WTC11 (cell line): ENCODE data around the gene TENT4B. TPM values are rescaled to one million over a fixed set of nuclear protein-coding genes. Genes with fewer than 3 reads are reported as not detected.

Experiments used
- ATAC-seq: fragments of 200-7000 bp; cut with Tn5 transposase; 2 replicates; pipeline ENCODE4 v1.10.0; 2021; ENCODE audit warnings: mild to moderate bottlenecking, moderate library complexity
- CTCF ChIA-PET: fragments of 300-600 bp; sonication (Branson Sonifier 250); formaldehyde crosslinking; loops from one replicate; lab custom pipeline; 2021; ENCODE audit warnings: antibody characterized with exemption; lab: Charles Lee
- POLR2A ChIA-PET: fragments of 350-600 bp; sonication (Branson Sonifier 250); formaldehyde crosslinking; loops from one replicate; lab custom pipeline; 2021; ENCODE audit warnings: antibody characterized with exemption; lab: Charles Lee
- DNase-seq: peaks from one replicate; pipeline ENCODE4 v3.0.0; 2021; ENCODE audit warnings: low spot score
- H3K27ac Mint-ChIP-seq: 2 replicates; pipeline ENCODE4 v1.8.0; 2021; ENCODE audit warnings: mixed read lengths
- H3K27me3 Mint-ChIP-seq: 2 replicates; pipeline ENCODE4 v1.8.0; 2021; ENCODE audit warnings: low read depth, mild to moderate bottlenecking, moderate library complexity, mixed read lengths
- H3K36me3 Mint-ChIP-seq: 2 replicates; pipeline ENCODE4 v1.8.0; 2021; ENCODE audit warnings: mixed read lengths
- H3K4me1 Mint-ChIP-seq: 2 replicates; pipeline ENCODE4 v1.8.0; 2022; ENCODE audit warnings: mixed read lengths
- H3K4me3 Mint-ChIP-seq: 2 replicates; pipeline ENCODE4 v1.8.0; 2021; ENCODE audit warnings: mild to moderate bottlenecking, moderate library complexity, mixed read lengths
- H3K9me3 Mint-ChIP-seq: 2 replicates; pipeline ENCODE4 v1.8.0; 2021; ENCODE audit warnings: mixed read lengths
- ESRRA ChIP-seq: sonication (generic); formaldehyde crosslinking; IDR thresholded peaks from 2 replicates; pipeline ENCODE4 v1.8.1; 2022; ENCODE audit warnings: mild to moderate bottlenecking, missing genetic modification reagents, borderline replicate concordance
- FOXK1 ChIP-seq: sonication (generic); formaldehyde crosslinking; IDR thresholded peaks from 2 replicates; pipeline ENCODE4 v1.8.0; 2022; ENCODE audit warnings: mild to moderate bottlenecking, moderate library complexity, missing genetic modification reagents
- NR1H2 ChIP-seq: sonication (generic); formaldehyde crosslinking; IDR thresholded peaks from 2 replicates; pipeline ENCODE4 v1.9.0; 2021; ENCODE audit warnings: mild to moderate bottlenecking, moderate library complexity, missing genetic modification reagents
- OVOL2 ChIP-seq: fragments of 250-450 bp; sonication (Bioruptor Pico); IDR thresholded peaks from 2 replicates; pipeline ENCODE4 v1.9.0; 2021; ENCODE audit warnings: mild to moderate bottlenecking, borderline replicate concordance
- SMAD3 ChIP-seq: sonication (generic); formaldehyde crosslinking; IDR thresholded peaks from 2 replicates; pipeline ENCODE4 v1.8.0; 2022; ENCODE audit warnings: missing genetic modification reagents, mild to moderate bottlenecking, borderline replicate concordance
- ZNF121 ChIP-seq: sonication (generic); formaldehyde crosslinking; IDR thresholded peaks from 2 replicates; pipeline ENCODE4 v1.8.0; 2023; ENCODE audit warnings: missing genetic modification reagents
- total RNA-seq: library from RNA; stranded (reverse); gene quantifications from 3 replicates; pipeline ENCODE4 v1.2.3, GENCODE V29; 2021
- TF ChIP-seq, protein P1 (sequence below): fragments of 250-450 bp; sonication (Bioruptor Pico); IDR thresholded peaks from 2 replicates; pipeline ENCODE4 v1.9.0; 2021; ENCODE audit warnings: mild to moderate bottlenecking
- TF ChIP-seq, protein P2 (sequence below): sonication (generic); formaldehyde crosslinking; IDR thresholded peaks from 2 replicates; pipeline ENCODE4 v1.8.1; 2022; ENCODE audit warnings: mild to moderate bottlenecking, missing genetic modification reagents, moderate library complexity, borderline replicate concordance
- TF ChIP-seq, protein P3 (sequence below): fragments of 250-450 bp; sonication (Bioruptor Pico); IDR thresholded peaks from 2 replicates; pipeline ENCODE4 v1.9.0; 2021; ENCODE audit warnings: mild to moderate bottlenecking, borderline replicate concordance
- TF ChIP-seq, protein P4 (sequence below): sonication (generic); formaldehyde crosslinking; conservative IDR thresholded peaks from 2 replicates; pipeline ENCODE4 v1.8.1; 2023; ENCODE audit warnings: mild to moderate bottlenecking, low read depth, missing genetic modification reagents, moderate library complexity
- TF ChIP-seq, protein P5 (sequence below): sonication (generic); formaldehyde crosslinking; IDR thresholded peaks from 2 replicates; pipeline ENCODE4 v1.8.1; 2023; ENCODE audit warnings: mild to moderate bottlenecking, missing genetic modification reagents, moderate library complexity
- TF ChIP-seq, protein P6 (sequence below): sonication (generic); formaldehyde crosslinking; IDR thresholded peaks from 2 replicates; pipeline ENCODE4 v1.8.0; 2022; ENCODE audit warnings: mild to moderate bottlenecking, missing genetic modification reagents
- TF ChIP-seq, protein P7 (sequence below): sonication (generic); formaldehyde crosslinking; IDR thresholded peaks from 2 replicates; pipeline ENCODE4 v1.8.0; 2023; ENCODE audit warnings: missing genetic modification reagents, mild to moderate bottlenecking, borderline replicate concordance

Gene TENT4B
- total RNA-seq, 1 experiment from 2014 or later, result 14.3 TPM

DNA sequence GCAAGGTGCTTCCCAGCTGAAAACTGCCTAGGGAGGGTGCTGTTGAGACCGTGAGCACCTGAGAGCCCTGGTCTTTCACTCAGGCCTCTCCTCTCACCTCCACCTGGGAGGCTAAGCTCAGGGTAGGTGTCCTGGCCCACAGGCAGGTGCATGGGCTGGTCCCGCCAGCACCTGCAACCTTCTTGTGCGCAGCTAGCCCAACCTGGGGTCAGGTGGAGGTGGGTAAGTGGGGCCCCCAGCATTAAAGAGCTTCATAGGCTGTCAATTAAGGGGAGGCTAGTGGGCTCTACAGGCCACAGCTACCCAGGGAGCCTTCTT is 122.0 kb downstream of the TENT4B start (continued):
- TF ChIP-seq, protein P1, sequence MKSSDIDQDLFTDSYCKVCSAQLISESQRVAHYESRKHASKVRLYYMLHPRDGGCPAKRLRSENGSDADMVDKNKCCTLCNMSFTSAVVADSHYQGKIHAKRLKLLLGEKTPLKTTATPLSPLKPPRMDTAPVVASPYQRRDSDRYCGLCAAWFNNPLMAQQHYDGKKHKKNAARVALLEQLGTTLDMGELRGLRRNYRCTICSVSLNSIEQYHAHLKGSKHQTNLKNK, result no peak

DNA sequence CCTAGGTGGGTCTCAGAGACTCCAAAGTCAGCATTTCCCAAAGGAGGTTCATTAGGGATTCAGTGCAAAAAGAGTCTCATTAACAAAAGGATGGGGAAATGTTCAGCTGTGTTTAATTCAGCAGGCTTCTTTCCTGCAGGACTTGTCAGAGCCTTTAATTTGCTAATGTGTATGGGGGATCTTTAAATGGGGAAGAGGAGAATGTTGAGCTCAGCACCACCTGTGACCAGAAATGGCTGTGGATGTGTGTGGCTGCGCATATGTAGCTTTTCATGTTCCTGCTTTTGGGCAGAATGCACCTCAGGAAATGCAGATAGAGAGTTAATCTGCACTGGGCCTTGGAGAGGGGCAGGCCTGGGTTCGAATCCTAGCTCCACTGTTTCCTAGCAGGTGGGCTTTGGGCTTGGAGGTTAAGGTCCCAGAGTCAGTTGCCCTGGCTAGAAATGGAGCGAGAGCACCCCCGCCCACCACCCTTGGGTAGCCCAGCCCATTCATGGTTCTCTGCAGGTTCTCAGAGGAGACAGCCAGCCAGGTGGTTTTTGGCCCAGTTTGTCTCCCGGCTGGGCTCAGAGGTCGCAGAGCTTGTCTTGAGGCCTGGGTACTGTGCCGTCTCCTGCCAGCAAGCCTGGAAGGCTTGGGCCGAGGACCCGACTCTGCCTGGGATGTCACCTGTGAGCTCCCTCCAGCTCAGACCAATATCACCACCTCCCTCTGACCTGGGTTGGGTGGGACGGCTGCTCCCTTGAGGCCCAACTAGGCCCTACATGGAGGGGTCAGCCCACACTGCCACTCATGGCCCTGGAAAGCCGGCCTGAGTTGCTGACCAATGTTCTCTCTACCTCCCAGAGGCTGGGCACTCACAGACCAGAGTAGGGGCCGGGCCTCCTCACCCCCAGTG is 122.6 kb downstream of the TENT4B start:
- H3K4me3 Mint-ChIP-seq, result no peak overlapping the region
- peaks cover 5% of the 10 kb centered on the region for H3K9me3 Mint-ChIP-seq
- CTCF ChIA-PET, result interaction anchor here (0.9 to 1.6 kb wide), 7 partner anchors 16 to 250 kb away, joined by 3 to 8 read pairs (median 4); partner anchors contain the start of gene CNEP1R1
- POLR2A ChIA-PET, result no interaction called here
- H3K4me1 Mint-ChIP-seq, result peaks cover 14% of the 10 kb centered on the region
- no peak for TF ChIP-seq SMAD3 (CRISPR knock-in tag)
- TF ChIP-seq FOXK1 (CRISPR knock-in tag), result no peak
- TF ChIP-seq, protein P2, sequence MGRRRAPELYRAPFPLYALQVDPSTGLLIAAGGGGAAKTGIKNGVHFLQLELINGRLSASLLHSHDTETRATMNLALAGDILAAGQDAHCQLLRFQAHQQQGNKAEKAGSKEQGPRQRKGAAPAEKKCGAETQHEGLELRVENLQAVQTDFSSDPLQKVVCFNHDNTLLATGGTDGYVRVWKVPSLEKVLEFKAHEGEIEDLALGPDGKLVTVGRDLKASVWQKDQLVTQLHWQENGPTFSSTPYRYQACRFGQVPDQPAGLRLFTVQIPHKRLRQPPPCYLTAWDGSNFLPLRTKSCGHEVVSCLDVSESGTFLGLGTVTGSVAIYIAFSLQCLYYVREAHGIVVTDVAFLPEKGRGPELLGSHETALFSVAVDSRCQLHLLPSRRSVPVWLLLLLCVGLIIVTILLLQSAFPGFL, result no peak
- TF ChIP-seq OVOL2 (CRISPR knock-in tag), result no peak
- TF ChIP-seq, protein P3, sequence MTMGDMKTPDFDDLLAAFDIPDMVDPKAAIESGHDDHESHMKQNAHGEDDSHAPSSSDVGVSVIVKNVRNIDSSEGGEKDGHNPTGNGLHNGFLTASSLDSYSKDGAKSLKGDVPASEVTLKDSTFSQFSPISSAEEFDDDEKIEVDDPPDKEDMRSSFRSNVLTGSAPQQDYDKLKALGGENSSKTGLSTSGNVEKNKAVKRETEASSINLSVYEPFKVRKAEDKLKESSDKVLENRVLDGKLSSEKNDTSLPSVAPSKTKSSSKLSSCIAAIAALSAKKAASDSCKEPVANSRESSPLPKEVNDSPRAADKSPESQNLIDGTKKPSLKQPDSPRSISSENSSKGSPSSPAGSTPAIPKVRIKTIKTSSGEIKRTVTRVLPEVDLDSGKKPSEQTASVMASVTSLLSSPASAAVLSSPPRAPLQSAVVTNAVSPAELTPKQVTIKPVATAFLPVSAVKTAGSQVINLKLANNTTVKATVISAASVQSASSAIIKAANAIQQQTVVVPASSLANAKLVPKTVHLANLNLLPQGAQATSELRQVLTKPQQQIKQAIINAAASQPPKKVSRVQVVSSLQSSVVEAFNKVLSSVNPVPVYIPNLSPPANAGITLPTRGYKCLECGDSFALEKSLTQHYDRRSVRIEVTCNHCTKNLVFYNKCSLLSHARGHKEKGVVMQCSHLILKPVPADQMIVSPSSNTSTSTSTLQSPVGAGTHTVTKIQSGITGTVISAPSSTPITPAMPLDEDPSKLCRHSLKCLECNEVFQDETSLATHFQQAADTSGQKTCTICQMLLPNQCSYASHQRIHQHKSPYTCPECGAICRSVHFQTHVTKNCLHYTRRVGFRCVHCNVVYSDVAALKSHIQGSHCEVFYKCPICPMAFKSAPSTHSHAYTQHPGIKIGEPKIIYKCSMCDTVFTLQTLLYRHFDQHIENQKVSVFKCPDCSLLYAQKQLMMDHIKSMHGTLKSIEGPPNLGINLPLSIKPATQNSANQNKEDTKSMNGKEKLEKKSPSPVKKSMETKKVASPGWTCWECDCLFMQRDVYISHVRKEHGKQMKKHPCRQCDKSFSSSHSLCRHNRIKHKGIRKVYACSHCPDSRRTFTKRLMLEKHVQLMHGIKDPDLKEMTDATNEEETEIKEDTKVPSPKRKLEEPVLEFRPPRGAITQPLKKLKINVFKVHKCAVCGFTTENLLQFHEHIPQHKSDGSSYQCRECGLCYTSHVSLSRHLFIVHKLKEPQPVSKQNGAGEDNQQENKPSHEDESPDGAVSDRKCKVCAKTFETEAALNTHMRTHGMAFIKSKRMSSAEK (CRISPR knock-in tag), result no peak
- TF ChIP-seq, protein P4, sequence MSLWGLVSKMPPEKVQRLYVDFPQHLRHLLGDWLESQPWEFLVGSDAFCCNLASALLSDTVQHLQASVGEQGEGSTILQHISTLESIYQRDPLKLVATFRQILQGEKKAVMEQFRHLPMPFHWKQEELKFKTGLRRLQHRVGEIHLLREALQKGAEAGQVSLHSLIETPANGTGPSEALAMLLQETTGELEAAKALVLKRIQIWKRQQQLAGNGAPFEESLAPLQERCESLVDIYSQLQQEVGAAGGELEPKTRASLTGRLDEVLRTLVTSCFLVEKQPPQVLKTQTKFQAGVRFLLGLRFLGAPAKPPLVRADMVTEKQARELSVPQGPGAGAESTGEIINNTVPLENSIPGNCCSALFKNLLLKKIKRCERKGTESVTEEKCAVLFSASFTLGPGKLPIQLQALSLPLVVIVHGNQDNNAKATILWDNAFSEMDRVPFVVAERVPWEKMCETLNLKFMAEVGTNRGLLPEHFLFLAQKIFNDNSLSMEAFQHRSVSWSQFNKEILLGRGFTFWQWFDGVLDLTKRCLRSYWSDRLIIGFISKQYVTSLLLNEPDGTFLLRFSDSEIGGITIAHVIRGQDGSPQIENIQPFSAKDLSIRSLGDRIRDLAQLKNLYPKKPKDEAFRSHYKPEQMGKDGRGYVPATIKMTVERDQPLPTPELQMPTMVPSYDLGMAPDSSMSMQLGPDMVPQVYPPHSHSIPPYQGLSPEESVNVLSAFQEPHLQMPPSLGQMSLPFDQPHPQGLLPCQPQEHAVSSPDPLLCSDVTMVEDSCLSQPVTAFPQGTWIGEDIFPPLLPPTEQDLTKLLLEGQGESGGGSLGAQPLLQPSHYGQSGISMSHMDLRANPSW (CRISPR knock-in tag), result no peak
- TF ChIP-seq, protein P5, sequence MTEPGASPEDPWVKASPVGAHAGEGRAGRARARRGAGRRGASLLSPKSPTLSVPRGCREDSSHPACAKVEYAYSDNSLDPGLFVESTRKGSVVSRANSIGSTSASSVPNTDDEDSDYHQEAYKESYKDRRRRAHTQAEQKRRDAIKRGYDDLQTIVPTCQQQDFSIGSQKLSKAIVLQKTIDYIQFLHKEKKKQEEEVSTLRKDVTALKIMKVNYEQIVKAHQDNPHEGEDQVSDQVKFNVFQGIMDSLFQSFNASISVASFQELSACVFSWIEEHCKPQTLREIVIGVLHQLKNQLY (CRISPR knock-in tag), result no peak
- TF ChIP-seq NR1H2 (CRISPR knock-in tag), result no peak
- TF ChIP-seq, protein P6, sequence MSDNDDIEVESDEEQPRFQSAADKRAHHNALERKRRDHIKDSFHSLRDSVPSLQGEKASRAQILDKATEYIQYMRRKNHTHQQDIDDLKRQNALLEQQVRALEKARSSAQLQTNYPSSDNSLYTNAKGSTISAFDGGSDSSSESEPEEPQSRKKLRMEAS (CRISPR knock-in tag), result no peak
- TF ChIP-seq, protein P7, sequence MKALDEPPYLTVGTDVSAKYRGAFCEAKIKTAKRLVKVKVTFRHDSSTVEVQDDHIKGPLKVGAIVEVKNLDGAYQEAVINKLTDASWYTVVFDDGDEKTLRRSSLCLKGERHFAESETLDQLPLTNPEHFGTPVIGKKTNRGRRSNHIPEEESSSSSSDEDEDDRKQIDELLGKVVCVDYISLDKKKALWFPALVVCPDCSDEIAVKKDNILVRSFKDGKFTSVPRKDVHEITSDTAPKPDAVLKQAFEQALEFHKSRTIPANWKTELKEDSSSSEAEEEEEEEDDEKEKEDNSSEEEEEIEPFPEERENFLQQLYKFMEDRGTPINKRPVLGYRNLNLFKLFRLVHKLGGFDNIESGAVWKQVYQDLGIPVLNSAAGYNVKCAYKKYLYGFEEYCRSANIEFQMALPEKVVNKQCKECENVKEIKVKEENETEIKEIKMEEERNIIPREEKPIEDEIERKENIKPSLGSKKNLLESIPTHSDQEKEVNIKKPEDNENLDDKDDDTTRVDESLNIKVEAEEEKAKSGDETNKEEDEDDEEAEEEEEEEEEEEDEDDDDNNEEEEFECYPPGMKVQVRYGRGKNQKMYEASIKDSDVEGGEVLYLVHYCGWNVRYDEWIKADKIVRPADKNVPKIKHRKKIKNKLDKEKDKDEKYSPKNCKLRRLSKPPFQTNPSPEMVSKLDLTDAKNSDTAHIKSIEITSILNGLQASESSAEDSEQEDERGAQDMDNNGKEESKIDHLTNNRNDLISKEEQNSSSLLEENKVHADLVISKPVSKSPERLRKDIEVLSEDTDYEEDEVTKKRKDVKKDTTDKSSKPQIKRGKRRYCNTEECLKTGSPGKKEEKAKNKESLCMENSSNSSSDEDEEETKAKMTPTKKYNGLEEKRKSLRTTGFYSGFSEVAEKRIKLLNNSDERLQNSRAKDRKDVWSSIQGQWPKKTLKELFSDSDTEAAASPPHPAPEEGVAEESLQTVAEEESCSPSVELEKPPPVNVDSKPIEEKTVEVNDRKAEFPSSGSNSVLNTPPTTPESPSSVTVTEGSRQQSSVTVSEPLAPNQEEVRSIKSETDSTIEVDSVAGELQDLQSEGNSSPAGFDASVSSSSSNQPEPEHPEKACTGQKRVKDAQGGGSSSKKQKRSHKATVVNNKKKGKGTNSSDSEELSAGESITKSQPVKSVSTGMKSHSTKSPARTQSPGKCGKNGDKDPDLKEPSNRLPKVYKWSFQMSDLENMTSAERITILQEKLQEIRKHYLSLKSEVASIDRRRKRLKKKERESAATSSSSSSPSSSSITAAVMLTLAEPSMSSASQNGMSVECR, result no peak
- TF ChIP-seq ZNF121 (CRISPR knock-in tag), result no peak
- no peak for TF ChIP-seq ESRRA
- no peak overlapping the region for H3K27ac Mint-ChIP-seq
- DNase-seq (no peak), ATAC-seq (no peak)
- H3K36me3 Mint-ChIP-seq, result no peaks in the 10 kb centered on the region
- no peaks in the 10 kb centered on the region for H3K27me3 Mint-ChIP-seq
